ENCODE data around the gene XYLT1.

The XYLT1 gene

GRCh38 chr16:17382949-17383863, 87.6 kb downstream of the XYLT1 start:
- TF ChIP-seq CTCF (IDR thresholded peaks at IDR 0.05): no peak
- peak overlapping the region in 1 of 2 donors; percentile 42 for H3K27ac ChIP-seq
- no peak overlapping the region for H3K4me3 ChIP-seq
- no peak for DNase-seq (ENCODE audit: low spot score)

GRCh38 chr16:17382514-17382913, 88.2 kb downstream of the XYLT1 start:
- DNase-seq (ENCODE audit: low spot score): no peak
- Histone ChIP-seq H3K4me3 (no peak overlapping the region), H3K27ac (peak overlapping the region in 1 of 2 donors; percentile 42)
- TF ChIP-seq CTCF (IDR thresholded peaks at IDR 0.05): no peak

- DNase-seq (ENCODE audit: low spot score): no peak
- no peak for TF ChIP-seq CTCF (IDR thresholded peaks at IDR 0.05)
- Histone ChIP-seq H3K27ac (peak overlapping the region in 1 of 2 donors; percentile 42), H3K4me3 (no peak overlapping the region)
These were observed 89.0 kb downstream of the XYLT1 start for GRCh38 chr16:17381784-17382183.

GRCh38 chr16:17380613-17381012, 90.1 kb downstream of the XYLT1 start:
- no peak for DNase-seq (ENCODE audit: low spot score)
- TF ChIP-seq CTCF (IDR thresholded peaks at IDR 0.05): no peak

GRCh38 chr16:17379121-17379571, 91.6 kb downstream of the XYLT1 start:
- DNase-seq (ENCODE audit: low spot score): no peak
- H3K4me3 ChIP-seq: no peak overlapping the region

More at GRCh38 chr16:17380613-17381012, 90.1 kb downstream of the XYLT1 start:
- H3K4me3 ChIP-seq: no peak overlapping the region
- peak overlapping the region in 1 of 2 donors; percentile 13 for H3K27ac ChIP-seq

GRCh38 chr16:17377360-17378324, 93.1 kb downstream of the XYLT1 start:
- H3K27ac ChIP-seq: peak overlapping the region; percentile 0 to 71
- no peak for DNase-seq (ENCODE audit: low spot score)
- TF ChIP-seq CTCF (IDR thresholded peaks at IDR 0.05): no peak
- no peak overlapping the region for H3K4me3 ChIP-seq

More at GRCh38 chr16:17379121-17379571, 91.6 kb downstream of the XYLT1 start:
- no peak for TF ChIP-seq CTCF (IDR thresholded peaks at IDR 0.05)
- H3K27ac ChIP-seq: peak overlapping the region; percentile 43 to 76
